ENCODE data around the gene TBC1D16.
"Not testable (repeated sequence)": the region's sequence is repeated elsewhere in the genome, so short reads cannot be mapped to it uniquely, and the experiment has no call there.

TBC1D16 gene

GRCh38 chr17:80006339-80006720, 29.3 kb downstream of the TBC1D16 start:
- in situ Hi-C loops (cut with MboI; ENCODE audit: low sequenced_read_pairs), result no loop called here

- in situ Hi-C loops (cut with MboI; ENCODE audit: low sequenced_read_pairs), result no loop called here
These were observed 30.0 kb downstream of the TBC1D16 start for GRCh38 chr17:80005360-80006338.

- in situ Hi-C loops (cut with MboI; ENCODE audit: low sequenced_read_pairs), result no loop called here
These were observed 31.7 kb downstream of the TBC1D16 start for GRCh38 chr17:80003969-80004368.

GRCh38 chr17:80002690-80003490, 32.8 kb downstream of the TBC1D16 start:
- in situ Hi-C loops (cut with MboI; ENCODE audit: low sequenced_read_pairs), result no loop called here

DNA sequence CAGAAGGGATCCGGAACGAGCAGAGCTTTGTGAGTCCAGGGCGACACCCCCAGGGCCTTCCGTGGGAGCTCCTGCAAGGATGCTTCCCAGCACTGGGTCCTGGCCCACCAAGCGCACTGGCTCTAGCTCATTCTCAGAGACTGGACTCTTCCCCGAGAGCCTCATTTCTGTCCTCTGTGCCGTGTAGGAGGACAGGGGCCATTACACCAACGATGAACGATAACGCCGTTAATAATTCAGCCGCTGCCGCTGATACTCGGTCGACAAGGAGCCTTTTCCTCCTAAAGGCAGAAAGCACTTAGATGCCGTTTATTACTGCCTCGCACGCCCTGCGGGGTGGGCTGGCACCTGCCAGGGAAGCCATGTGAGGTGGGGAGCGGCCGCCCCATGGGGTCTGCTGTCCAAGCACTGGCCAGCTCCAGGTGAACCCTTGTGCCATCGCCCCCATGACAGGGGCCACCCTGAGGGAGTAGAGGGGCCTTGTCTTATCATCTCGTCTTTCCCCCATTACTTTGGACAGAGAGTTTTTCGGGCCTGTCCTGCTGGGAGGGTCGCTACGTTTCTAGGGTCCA, 33.5 kb downstream of the TBC1D16 start:
- in situ Hi-C loops (cut with MboI; ENCODE audit: low sequenced_read_pairs), result no loop called here

GRCh38 chr17:80000981-80001775, 34.5 kb downstream of the TBC1D16 start:
- in situ Hi-C loops (cut with MboI; ENCODE audit: low sequenced_read_pairs), result no loop called here

GRCh38 chr17:80000136-80000535, 35.5 kb downstream of the TBC1D16 start:
- in situ Hi-C loops (cut with MboI; ENCODE audit: low sequenced_read_pairs), result no loop called here

DNA sequence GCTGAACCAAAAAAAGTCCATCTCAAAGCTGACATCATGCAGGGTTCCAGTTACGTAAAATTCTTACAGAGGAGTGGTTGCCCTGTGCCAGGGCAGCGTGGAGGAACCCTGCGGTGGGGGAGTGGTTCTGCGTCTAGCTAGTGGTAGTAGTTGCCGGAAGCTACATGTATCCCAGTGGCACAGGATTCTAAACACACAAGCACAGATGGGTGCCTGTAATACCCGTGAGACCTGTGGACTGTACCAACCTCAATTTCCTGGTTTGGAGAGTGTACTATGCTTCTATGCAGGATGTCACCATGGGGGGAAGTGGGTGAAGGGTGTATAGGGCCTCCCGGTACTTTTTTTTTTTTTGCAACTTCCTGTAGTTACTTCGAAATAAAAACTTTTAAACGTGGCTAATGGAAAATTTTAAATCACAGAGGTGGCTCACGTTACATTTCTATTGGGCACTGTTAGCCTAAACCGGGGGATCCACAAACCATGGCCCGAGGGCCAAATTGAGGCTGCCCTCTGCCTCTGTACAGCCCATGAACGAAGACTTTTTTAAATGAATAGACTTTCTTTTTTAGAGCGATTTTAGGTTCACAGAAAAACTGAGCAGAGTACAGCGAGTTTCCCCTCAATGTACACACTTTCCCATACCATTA, 38.5 kb downstream of the TBC1D16 start:
- in situ Hi-C loops (cut with MboI; ENCODE audit: low sequenced_read_pairs), result no loop called here

DNA sequence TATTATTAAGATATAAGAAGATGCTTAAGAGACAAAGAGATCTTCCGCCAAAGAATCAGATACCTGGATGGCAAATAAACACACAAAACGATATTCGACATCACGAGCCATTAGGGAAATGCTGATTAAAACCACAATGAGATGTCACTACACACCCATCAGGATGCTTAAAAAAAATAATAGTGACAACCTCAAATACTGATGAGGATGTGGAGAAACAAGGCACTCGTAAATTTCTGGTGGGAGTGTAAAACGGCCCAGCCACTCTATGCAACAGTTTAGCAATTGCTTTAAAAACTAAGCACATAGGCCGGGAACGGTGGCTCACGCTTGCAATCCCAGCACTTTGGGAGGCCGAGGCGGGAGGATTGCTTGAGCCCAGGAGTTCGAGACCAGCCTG, 39.4 kb downstream of the TBC1D16 start:
- in situ Hi-C loops (cut with MboI; ENCODE audit: low sequenced_read_pairs), result no loop called here

GRCh38 chr17:79995696-79996095, 40.0 kb downstream of the TBC1D16 start:
- in situ Hi-C loops (cut with MboI; ENCODE audit: low sequenced_read_pairs), result no loop called here

DNA sequence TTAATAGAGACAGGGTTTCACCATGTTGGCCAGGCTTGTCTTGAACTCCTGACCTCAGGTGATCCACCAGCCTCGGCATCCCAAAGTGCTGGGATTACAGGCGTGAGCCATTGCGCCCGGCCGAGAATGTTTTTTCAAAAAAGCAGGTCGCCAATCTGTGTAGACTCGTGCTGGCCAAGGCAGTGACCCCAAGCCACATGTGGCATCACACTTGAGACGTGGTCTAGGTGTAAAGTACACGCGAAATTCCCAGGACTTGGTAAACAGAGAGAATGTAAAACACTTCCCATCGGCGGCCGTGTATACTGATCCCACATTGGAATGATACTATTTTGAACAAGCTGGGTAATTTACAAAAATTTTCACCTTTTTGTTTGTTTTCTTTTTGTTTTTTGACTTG, 41.1 kb downstream of the TBC1D16 start:
- in situ Hi-C loops (cut with MboI; ENCODE audit: low sequenced_read_pairs), result no loop called here

GRCh38 chr17:79994228-79994569, 41.5 kb downstream of the TBC1D16 start:
- in situ Hi-C loops (cut with MboI; ENCODE audit: low sequenced_read_pairs), result not testable (repeated sequence)

DNA sequence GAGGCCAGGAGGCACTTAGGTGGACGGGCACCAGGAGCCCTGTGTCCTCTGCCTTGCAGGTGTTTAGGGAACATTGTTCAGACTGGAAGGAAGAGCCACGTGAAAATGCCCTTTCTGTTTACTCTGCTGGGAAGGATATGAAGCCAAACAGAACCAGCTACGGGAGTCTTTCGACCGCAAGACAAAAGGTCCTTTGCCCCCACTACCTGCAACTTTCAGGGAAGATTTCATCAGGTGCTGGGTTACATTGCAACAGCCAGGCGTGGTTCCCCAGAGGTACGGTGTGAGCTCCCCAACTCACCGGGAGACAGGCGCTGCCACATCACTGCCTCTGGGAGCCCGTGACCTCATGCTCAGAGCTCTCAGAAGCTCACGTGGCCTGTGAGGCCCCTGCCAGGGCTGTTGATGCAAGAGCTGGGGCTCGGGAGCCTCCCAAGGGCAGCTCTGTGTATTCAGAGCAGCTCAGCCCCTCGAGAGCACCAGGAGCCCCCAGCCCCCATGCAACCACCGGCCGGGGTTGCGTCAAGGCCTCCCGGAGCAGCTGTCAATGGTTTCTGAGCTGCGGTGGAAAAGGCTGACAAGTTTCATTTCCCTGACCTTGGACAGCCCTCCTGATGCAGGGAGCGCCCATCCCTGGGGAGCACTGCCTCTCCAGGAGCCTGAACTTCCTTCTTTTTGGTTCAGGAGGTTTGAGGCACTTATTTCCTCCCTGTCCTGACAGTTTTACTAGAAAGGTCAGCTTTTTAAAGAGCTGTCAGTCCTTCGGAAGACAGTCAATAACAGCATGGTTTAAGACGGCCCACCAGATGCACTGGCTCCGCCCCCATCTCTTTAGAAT, 42.1 kb downstream of the TBC1D16 start:
- in situ Hi-C loops (cut with MboI; ENCODE audit: low sequenced_read_pairs), result no loop called here

- in situ Hi-C loops (cut with MboI; ENCODE audit: low sequenced_read_pairs), result no loop called here
These were observed 42.9 kb downstream of the TBC1D16 start for GRCh38 chr17:79992649-79993389.

- in situ Hi-C loops (cut with MboI; ENCODE audit: low sequenced_read_pairs), result no loop called here
These were observed 43.6 kb downstream of the TBC1D16 start for GRCh38 chr17:79991924-79992648.

- in situ Hi-C loops (cut with MboI; ENCODE audit: low sequenced_read_pairs), result no loop called here
These were observed 44.3 kb downstream of the TBC1D16 start for GRCh38 chr17:79991140-79991923.

DNA sequence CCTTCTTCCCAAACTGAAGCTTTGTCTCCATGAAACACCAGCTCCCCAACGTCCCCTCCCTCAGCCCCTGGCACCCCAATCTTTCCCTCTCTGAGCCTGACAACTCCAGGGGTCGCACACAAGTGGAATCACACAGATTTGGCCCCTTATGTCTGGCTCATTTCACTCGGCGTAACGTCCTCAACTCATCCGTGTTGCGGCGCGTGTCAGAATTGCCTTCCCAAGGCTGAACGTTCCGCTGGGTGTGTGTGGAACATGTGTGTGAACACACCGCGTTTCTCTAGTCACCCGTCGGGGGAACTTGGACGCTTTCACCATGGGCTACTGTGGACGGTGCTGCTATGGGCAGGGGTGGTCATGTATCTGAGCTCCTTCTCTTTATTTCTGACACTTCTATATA, 45.0 kb downstream of the TBC1D16 start:
- in situ Hi-C loops (cut with MboI; ENCODE audit: low sequenced_read_pairs), result no loop called here
